Nephron progenitor cell (in vitro differentiated cells): ENCODE results near the gene GPR160.
"Not testable (repeated sequence)": the region's sequence is repeated elsewhere in the genome, so short reads cannot be mapped to it uniquely, and the experiment has no call there.

ENCODE experiments used
- DNase-seq: peaks from one replicate; pipeline ENCODE4 v3.0.0; 2021
- H3K27ac Mint-ChIP-seq: 2 replicates; pipeline ENCODE4 v1.8.0; 2021; ENCODE audit warnings: mild to moderate bottlenecking, moderate library complexity, mixed read lengths
- H3K27me3 Mint-ChIP-seq: 2 replicates; pipeline ENCODE4 v1.8.0; 2021; ENCODE audit warnings: mild to moderate bottlenecking, low read depth, mixed read lengths; ENCODE audit not compliant: poor library complexity
- H3K36me3 Mint-ChIP-seq: 2 replicates; pipeline ENCODE4 v1.8.0; 2021; ENCODE audit warnings: low read depth, mixed read lengths
- H3K4me1 Mint-ChIP-seq: 2 replicates; pipeline ENCODE4 v1.8.0; 2021; ENCODE audit warnings: mixed read lengths
- H3K4me3 Mint-ChIP-seq: 2 replicates; pipeline ENCODE4 v1.8.0; 2021; ENCODE audit warnings: mild to moderate bottlenecking, moderate library complexity, mixed read lengths
- H3K9me3 Mint-ChIP-seq: 2 replicates; pipeline ENCODE4 v1.8.0; 2021; ENCODE audit warnings: mild to moderate bottlenecking, moderate library complexity, mixed read lengths
- TF ChIP-seq, protein P1 (sequence below): fragments of 200-600 bp; sonication (generic); IDR thresholded peaks from 2 replicates; pipeline ENCODE4 v1.5.0; 2021; ENCODE audit warnings: antibody characterized with exemption

The GPR160 gene

DNA sequence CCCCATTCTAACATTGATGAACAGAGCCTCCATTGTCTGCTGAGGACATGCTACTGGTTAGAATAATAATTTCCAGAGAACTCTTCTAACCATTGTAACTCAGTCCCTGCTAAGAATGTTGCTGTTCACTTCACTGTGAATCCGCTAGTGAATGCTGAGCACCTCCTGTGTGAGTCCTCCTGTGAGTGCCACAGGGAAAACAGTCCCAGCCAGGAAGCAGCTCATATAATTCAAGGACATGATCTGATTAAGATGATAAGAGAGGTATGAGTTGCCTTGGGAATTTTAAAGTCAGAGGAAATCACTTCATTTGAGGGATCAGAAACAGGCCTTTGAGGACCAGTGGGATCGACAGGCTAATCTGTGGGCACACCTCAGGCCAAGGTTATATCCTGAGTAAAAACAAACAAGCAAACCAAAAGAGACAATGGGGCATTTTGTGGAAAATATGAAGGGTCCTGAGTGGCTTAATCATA lies 33.9 kb upstream of the GPR160 start:
- Mint-ChIP-seq H3K36me3 (peaks cover 5% of the 10 kb centered on the region), H3K9me3 (no peaks in the 10 kb centered on the region), H3K4me1 (peaks cover 6% of the 10 kb centered on the region), H3K27ac (no peak overlapping the region), H3K27me3 (no peaks in the 10 kb centered on the region), H3K4me3 (no peak overlapping the region)
- DNase-seq: no peak
- TF ChIP-seq, protein P1, sequence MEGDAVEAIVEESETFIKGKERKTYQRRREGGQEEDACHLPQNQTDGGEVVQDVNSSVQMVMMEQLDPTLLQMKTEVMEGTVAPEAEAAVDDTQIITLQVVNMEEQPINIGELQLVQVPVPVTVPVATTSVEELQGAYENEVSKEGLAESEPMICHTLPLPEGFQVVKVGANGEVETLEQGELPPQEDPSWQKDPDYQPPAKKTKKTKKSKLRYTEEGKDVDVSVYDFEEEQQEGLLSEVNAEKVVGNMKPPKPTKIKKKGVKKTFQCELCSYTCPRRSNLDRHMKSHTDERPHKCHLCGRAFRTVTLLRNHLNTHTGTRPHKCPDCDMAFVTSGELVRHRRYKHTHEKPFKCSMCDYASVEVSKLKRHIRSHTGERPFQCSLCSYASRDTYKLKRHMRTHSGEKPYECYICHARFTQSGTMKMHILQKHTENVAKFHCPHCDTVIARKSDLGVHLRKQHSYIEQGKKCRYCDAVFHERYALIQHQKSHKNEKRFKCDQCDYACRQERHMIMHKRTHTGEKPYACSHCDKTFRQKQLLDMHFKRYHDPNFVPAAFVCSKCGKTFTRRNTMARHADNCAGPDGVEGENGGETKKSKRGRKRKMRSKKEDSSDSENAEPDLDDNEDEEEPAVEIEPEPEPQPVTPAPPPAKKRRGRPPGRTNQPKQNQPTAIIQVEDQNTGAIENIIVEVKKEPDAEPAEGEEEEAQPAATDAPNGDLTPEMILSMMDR: no peak

- Mint-ChIP-seq H3K27ac (no peak overlapping the region), H3K4me1 (peaks cover 1% of the 10 kb centered on the region), H3K4me3 (no peak overlapping the region), H3K9me3 (no peaks in the 10 kb centered on the region), H3K27me3 (no peaks in the 10 kb centered on the region), H3K36me3 (no peaks in the 10 kb centered on the region)
- TF ChIP-seq, protein P1: no peak
- DNase-seq: no peak
These were observed 30.6 kb upstream of the GPR160 start for GRCh38 chr3:170007031-170007663.

- Mint-ChIP-seq H3K9me3 (no peaks in the 10 kb centered on the region), H3K4me3 (no peak overlapping the region)
These were observed 27.3 kb upstream of the GPR160 start for GRCh38 chr3:170010498-170010897.

GRCh38 chr3:170012683-170013400 lies 25.0 kb upstream of the GPR160 start:
- H3K4me1 Mint-ChIP-seq: no peaks in the 10 kb centered on the region
- no peaks in the 10 kb centered on the region for H3K9me3 Mint-ChIP-seq
- no peaks in the 10 kb centered on the region for H3K27me3 Mint-ChIP-seq
- DNase-seq: no peak
- H3K36me3 Mint-ChIP-seq: no peaks in the 10 kb centered on the region
- H3K27ac Mint-ChIP-seq: no peak overlapping the region
- no peak overlapping the region for H3K4me3 Mint-ChIP-seq
- TF ChIP-seq, protein P1: no peak

More at GRCh38 chr3:170010498-170010897, 27.3 kb upstream of the GPR160 start:
- Mint-ChIP-seq H3K27me3 (no peaks in the 10 kb centered on the region), H3K36me3 (no peaks in the 10 kb centered on the region), H3K27ac (no peak overlapping the region), H3K4me1 (no peaks in the 10 kb centered on the region)
- DNase-seq: no peak
- TF ChIP-seq, protein P1: no peak

GRCh38 chr3:170016057-170016456 lies 21.7 kb upstream of the GPR160 start:
- Mint-ChIP-seq H3K27me3 (peaks cover 9% of the 10 kb centered on the region), H3K4me1 (no peaks in the 10 kb centered on the region), H3K4me3 (no peak overlapping the region), H3K27ac (no peak overlapping the region), H3K9me3 (no peaks in the 10 kb centered on the region), H3K36me3 (no peaks in the 10 kb centered on the region)
- TF ChIP-seq, protein P1: no peak
- DNase-seq: no peak

GRCh38 chr3:170019306-170019705 lies 18.5 kb upstream of the GPR160 start:
- DNase-seq, H3K27me3 Mint-ChIP-seq, H3K9me3 Mint-ChIP-seq, H3K4me1 Mint-ChIP-seq, H3K4me3 Mint-ChIP-seq, H3K36me3 Mint-ChIP-seq, H3K27ac Mint-ChIP-seq: not testable (repeated sequence)
